IMR-90 (cell line): ENCODE measurements around the gene THRB.

Source experiments
- BHLHE40 ChIP-seq: fragments of 150-350 bp; IDR thresholded peaks from 2 replicates; pipeline ENCODE4 v1.6.1; 2016; ENCODE audit warnings: mild to moderate bottlenecking, low read depth, low read length
- CTCF ChIP-seq: conservative IDR thresholded peaks from 2 replicates; pipeline ENCODE4 v1.5.1; 2012; ENCODE audit warnings: mild to moderate bottlenecking, low read depth, low read length, improper control_type of control experiment
- MXI1 ChIP-seq: IDR thresholded peaks from 2 replicates; pipeline ENCODE4 v1.6.1; 2012; ENCODE audit warnings: low read depth, mild to moderate bottlenecking, low read length, moderate library complexity, borderline replicate concordance
- POLR2A ChIP-seq: IDR thresholded peaks from 2 replicates; pipeline ENCODE4 v1.6.1; 2012; ENCODE audit warnings: mild to moderate bottlenecking, low read depth, low read length
- USF2 ChIP-seq: fragments of 150-350 bp; IDR thresholded peaks from 2 replicates; pipeline ENCODE4 v1.6.1; 2017; ENCODE audit warnings: mild to moderate bottlenecking, antibody characterized with exemption, low read length, low read depth

- TF ChIP-seq CTCF (no peak), POLR2A (no peak), USF2 (no peak), MXI1 (no peak), BHLHE40 (no peak)
Measured at GRCh38 chr3:24338409-24339130, 156.1 kb downstream of the THRB start.
